NCI-H1105 (cell line): Measurements from ENCODE around the gene RALGAPB.
"Not testable (repeated sequence)": the region's sequence is repeated elsewhere in the genome, so short reads cannot be mapped to it uniquely, and the experiment has no call there.

ENCODE experiments used
- DNase-seq: peaks from one replicate; lab custom pipeline; 2025; lab: John Stamatoyannopoulos, UW

Gene RALGAPB

DNA sequence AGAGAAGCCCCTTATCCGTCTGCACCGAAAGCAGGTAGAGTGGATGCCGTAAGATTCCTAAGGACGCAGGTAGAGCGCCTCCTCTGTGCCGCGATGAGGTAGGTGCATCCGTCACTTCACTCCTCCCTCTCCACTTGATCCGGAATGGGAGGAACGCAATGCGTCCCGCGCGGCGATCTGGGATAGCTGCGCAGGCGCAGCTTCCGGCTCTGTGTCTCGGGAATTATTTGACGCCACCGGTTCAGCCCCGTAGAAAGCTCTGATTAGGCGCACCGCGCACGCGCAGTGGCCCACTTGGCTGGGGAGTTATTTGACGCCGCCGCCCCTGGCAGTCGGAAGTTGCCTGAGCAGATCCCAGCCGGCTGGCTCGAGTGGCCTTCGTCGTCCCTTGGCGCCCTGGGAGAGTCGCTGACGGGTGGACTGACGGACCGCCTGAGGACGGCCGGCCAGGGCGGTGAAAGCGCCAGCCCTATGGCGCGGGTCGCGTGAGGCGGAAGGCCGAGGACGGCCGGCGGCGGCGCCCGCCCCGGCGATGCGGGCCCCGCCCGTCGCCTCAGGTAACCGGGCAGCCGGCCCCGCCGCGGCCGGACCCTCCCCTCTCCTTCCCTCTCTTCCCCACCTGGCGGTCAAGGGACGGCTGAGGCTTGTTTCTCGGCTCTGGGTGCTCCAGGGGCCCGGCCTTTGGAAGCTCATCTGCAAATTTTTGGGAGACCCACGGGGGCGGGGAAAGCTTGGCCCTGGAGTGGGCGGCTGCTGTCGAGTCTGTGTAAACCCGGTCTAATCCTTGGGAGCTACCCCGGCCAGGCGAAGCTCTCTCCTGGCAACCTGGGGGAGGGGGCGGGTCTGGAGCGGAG is at the start of gene RALGAPB:
Gene RALGAPB (plus strand): TSS at position 331 of the 854 bp plus-strand sequence. CDS start 15,590 bp downstream, outside the sequence.
- peak; percentile 99 for DNase-seq

DNA sequence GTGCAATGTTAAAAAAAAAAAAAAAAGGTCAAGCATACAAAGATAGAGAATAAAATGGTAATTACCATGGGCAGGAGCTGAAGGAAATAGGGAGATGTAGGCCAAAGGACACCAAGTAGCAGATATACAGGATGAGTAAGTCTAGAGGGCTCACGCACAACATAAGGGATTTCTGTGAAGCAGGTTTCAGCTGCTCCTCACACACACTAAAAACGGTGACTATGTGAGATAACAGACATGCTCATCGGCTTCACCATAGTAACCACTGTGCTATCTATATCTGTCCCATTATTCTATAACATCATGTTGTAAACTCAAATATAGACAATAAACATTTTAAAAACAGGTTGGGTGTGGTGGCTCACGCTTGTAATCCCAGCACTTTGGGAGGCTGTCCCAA is 49.1 kb upstream of the RALGAPB start:
- no peak for DNase-seq

DNA sequence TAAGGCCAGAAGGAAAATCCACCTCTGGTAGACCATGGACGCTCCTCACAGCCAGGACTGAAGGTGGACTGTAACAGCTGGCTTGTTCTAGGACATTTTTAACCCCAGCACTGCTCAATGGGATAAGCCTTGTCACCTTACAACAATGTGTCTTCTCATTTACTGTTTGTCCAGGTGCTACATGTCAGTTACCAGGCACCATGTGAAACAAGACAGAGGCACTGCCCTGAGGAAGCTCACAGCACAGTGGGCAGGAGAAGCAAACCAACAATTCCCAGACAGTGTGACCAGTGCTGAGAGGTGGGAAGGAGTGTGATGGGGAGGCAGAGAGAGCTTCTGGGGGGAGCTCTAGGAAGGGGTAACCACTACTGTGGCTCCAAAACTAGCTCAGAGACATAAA is 48.2 kb upstream of the RALGAPB start:
- DNase-seq = no peak

DNA sequence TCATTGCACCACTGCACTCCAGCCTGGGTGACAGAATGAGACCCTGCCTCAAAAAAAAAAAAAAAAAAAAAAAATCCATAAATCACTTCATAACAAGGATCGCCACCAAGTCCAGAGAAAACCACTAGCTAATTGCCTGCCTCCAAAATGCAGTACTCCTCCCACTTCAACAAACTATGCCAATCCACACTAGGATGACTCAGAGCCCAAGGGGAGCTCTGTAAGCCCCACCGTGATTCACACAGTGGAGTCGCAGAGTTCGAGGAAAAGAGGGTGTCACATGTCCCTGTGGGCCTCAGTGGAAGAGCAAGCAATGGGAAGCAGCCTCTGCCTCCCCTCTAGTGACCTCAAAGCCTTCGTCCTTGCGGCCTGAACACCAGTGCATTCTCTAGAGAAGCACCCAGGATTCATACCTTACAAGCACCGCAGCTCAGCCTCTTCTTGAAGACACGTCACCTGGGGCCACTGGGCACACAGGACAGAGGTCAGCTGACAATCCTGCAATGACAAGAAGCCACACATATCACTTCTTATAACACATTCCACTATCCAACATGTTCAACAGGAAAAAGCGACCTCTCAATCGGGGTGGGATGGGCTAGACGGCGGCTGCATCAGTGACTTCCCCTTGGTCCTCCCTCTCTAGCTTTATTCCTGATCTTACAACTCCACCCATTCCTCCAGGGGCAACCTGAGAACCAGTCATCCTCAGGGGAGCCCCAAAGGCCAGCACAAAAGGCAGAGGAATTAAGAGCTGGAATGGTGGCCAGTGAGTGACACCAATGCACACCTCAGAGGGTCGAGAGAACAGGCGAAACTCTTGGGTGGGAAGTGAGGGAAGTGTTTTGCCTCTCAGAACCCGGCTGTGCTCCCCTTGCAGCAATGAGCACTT is 46.4 kb upstream of the RALGAPB start:
- DNase-seq = no peak

DNA sequence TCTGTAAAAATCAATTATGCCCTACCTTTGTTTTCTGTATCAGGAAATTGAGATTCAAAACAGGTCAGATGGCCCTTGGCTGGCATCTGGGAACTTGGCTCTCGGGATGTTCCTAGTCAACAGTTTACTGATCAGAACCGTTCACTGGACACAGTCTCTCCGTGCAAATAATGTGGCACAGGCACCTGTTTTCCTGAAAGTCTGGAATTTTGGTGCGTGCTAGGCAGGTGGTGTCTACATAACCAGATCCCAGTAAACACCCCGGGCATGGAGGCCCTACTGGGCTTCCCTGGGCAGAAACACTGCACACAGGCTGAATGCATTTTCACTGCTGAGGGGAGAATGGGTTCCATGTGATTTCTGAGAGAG is 45.0 kb upstream of the RALGAPB start:
- no peak for DNase-seq

DNA sequence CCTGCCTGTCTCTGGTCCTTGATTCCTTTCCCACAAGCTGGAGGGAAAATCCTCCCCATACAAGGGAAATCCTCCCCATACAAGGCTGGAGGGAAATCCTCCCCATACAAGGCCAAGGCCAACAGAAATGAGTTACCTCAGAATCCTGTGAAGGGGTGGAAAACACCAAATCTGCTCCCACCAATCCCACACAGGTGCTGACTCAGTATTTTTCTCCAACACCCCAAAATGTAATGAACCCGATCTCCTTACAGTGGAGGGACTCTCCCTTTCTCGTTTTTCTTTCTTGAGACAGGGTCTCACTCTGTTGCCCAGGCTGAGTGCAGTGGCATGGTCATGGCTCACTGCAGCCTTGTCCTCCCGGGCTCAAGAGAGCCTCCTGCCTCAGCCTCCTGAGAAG is 43.8 kb upstream of the RALGAPB start:
- no peak for DNase-seq

DNA sequence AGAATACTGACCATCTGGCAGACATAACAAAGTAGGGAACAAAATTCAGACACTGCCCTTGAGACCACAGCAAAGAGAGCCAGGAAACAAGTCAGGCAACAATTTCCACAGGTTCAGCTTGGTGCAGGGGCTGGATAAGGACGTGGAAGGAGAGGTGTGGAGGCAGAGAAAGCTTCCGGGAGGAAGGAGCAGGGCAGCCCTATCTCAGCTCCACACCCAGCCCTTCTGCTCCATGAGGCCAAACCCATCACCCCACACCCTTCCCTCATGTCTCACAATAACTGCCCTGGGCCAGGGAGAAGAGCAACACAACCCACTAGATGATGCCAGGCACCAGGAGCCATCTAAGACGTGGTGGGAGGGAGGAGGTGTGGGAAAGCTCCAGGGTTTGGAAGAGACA is 43.3 kb upstream of the RALGAPB start:
- no peak for DNase-seq

DNA sequence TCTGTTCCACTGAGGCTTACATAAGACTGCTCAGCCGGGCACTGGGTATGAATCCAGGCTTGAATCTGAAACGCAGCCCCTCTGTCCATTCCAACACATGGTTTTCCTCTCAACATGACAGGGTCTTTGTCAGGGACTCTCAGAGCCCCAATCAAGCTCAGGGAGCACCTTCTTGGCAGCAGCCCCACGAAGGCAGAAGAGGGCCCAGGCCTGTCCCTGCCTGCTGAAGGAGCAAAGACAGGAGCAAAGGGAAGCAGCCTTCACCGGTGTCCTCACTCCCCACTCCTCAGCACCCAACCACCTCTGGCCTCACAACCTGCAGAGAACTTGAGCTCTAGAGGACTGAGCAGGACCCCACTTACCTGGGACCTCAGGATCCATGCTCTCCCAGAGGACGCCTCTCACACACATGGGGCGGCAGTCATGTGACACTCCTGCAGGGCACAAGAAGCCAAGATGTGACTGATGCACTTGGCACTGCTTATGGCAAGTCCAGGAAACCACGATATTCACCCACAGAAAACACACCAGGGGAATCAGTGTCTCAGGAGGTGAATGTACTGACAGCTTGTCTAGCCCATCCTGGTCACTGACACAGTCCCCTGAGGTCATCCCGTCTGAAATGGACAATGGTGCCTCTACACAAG is 41.8 kb upstream of the RALGAPB start:
- no peak for DNase-seq

DNA sequence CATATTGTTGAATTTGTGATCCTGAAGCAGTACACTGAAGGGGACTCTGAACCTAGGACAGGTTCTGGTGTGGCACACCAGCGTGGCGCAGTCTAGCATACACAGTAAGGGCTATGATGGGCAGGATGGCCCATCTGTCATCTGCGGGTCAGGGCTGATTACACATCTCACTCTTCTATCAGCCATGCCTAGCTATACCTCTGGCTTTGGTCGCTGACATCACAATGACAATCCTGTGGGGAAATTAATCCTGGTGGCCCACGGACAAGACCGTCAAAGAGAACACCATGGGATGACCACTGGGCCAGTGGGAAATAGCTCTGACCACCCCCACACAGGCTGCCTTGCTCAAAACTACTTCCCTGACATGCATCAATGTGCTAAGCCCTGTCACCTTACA is 40.4 kb upstream of the RALGAPB start:
- DNase-seq = no peak

DNA sequence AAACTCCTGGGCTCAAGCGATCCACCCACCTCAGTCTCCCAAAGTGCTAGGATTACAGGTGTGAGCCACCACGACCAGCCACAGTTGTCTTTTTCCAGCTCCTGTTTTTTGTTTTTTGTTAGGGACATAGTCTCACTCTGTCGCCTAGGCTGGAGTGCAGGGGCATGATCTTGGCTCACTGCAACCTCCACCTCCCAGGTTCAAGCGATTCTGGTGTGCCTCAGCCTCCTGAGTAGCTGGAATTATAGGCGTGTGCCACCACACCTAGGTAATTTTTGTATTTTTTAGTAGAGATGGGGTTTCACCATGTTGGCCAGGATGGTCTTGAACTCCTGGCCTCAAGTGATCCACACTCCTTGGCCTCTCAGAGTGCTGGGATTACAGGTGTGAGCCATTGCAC is 39.8 kb upstream of the RALGAPB start:
- DNase-seq = not testable (repeated sequence)

DNA sequence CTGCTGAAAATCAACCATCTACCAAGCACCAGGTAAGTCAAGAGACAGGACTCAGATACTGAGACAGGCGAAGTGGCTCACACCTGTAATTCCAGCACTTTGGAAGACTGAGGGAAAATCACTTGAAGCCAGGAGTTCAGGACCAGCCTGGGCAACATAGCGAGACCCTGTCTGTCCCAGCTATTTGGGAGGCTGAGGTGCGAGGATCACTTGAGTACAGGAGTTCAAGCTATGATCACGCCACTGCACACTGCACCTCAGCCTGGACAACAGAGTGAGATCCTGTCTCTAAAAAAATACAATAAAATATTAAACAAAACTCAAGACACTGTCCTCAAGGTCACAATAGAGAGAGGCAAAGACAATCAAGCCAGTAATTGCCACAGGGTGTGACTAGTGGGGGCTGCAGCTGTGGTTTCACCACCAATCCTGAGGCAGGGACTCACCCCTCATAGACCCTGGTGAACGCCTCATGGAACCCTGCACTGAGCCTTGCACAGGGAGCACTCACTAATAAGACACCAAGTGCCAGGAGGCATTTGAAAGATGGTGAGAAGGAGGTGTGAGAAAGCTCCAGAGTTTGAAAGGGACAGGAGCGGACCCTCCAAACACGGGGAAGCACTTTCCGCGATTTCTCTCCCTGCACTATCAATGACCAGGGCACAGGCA is 39.2 kb upstream of the RALGAPB start:
- DNase-seq = no peak

DNA sequence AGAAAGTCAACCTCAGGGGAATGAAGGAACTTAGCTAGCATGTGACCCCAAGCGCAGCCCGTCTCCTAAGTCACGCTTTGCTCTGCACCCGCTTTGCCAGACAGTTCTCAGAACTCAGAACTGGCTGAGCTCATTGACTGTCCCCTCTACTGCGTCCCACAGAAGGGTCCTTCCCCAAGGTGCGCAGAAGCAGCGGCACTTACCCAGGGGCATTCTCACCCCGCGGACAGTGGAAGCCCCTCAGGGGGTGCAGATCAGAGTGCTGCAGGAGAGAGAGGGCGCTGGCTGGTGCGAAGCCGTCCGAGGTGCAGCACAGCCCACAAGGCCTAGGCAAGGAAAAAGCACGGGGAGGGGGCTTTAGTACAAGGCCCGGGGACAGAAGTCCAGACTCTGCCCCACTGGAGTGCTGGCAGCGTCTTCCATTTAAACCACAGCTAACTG is 38.3 kb upstream of the RALGAPB start:
- DNase-seq = no peak

DNA sequence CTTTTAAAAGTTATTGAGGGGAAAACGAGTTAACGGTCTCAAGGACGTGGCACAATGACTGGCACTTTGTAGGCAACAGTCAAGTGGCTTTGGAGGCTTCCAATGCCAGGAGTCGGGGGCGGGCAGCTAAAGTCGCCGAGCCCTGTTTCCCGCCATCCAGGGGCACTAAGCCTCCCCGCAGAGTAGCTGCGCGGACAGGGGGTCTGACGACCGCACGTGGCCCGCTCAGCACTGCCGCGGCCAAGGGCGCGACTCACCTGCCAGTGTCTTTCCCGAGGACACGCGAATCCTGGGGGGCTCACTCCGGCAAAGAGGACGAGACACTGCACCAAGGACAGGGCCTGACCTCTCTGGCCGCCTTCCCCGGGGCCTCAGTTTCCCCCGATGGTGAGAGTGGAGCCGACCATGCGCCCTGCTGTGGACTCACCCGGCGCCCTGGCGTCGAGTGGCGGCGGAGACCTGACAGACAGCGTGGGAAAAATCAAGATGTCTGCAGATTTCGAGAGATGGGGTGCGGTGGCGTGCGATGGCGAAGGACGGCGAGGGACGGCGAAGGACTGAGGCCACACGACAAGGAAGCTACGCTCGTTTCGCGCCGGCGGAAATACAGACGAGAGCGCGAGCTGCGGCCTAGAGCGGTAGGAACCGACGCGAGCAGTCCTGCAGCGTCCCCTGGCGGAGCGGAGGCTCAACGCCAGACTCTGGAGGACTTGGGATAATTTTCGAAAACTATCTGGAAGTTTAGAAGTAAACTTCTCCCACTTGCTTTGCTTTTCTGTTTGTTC is 37.7 kb upstream of the RALGAPB start, which contains the start of gene SNHG17:
Gene SNHG17 (minus strand): TSS at position 559 of the 785 bp plus-strand sequence.
- DNase-seq = peak; percentile 89

DNA sequence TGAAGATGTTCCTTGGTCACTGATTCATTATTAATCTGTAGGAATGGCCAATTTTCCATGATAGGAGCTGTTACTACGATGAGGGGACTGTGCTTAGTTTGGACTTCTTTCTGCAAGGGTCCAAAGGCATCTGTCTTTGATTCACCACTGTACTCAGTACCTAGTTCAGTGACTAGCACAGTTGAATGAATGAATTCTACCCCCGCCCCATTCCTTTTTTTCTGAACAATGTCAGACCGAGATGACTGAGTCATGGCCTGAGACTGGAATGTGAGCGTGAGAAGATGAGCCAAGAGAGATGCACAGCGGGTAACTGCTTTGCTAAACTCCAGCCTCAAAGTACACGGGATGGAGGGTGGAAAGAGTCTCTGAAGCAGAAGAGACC is 37.1 kb upstream of the RALGAPB start:
- no peak for DNase-seq

DNA sequence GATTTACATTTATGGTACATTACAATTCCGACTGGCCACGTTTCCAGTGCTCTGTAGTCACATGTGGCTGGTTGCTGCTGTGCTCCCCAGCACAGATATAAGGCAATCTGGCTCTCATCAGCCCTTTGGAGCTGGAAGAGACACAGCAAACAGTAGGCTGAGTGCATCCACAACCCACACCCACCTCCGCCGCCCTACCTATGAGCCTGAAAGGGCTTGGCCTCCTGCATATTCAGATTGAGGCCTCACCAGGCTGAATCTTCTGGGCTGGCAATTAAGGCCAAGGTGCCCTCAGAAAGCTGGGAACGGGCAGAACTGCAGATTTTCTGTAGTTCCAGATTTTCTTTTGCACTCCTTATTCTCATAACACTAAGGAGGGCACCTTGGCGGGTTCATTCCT is 34.8 kb upstream of the RALGAPB start:
- DNase-seq = no peak

DNA sequence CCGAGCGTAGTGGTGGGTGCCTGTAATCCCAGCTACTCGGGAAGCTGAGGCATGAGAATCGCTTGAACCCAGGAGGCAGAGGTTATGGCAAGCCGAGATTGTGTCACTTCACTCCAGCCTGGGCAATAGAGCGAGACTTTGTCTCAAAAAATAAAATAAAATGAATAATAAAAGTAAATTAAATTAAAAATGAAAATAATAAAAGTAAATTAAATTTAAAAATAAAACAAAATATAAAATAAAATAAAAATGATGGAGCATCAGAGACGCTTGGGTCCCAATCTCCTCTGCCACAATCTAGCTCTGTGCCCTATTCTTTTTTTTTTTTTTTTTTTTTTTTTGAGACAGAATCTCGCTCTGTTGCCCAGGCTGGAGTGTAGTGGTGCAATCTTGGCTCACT is 31.5 kb upstream of the RALGAPB start:
- DNase-seq = not testable (repeated sequence)

DNA sequence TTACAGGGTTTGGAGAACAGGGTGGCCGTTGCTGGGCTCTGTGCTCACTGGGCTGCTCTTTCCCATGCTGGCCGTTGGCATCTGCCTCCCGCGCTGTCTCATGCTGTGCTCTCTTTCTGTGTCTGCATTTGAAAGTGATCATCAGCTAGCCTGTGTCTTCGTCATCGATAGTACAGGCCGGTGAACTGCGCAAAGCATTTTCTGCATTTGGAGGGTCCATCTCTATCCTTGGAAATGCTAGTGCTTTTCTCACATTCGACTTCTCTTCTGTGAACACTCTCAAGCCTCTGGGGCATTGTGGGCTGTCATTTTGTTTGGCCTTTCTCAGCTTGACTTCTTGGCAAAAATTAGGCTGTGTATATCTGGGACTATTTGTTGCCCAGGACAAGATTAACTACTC is 30.7 kb upstream of the RALGAPB start:
- no peak for DNase-seq

DNA sequence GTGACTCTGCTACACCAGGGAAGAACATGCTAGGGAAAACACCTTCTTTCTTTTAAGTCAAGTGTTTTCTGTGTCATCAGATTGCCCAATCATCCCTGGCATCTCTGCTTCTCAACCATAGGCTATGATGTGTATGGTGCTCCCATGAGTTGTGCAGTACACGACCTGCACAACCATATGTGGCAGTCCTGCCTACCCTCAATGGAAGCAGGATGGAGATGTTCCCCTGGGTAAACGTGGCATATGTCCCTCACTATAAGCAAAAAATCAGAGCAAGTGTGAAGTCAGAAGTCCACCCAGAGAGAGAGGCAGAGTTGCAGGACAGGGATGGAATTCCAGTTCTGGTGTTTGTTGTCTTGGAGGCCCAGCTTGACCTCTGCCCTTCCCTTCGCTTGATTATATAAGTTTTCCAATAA is 27.3 kb upstream of the RALGAPB start:
- no peak for DNase-seq

DNA sequence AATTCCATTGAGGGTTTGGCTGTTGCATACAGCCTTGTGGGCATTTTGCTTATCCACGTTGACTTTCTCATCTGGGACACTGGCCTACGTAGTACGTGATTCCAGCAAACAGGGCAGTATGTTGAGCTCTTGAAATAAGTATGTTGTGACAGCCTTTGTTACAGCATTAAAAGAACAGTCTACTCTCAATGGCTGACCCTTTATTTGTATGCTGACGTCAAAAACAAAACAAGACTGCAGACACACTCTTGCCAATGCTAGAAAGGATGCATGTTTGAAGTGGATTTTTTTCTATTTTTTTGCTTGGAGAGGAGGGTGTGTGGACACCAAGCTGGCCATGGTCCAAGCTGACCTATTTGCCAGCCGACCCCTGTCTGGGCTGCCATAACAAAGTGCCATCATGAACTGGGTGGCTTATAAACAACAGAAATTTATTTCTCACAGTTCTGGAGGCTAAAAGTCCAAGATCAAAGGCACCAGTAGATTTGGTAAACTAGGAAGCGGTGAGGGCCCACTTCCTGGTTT is 26.7 kb upstream of the RALGAPB start:
- no peak for DNase-seq

DNA sequence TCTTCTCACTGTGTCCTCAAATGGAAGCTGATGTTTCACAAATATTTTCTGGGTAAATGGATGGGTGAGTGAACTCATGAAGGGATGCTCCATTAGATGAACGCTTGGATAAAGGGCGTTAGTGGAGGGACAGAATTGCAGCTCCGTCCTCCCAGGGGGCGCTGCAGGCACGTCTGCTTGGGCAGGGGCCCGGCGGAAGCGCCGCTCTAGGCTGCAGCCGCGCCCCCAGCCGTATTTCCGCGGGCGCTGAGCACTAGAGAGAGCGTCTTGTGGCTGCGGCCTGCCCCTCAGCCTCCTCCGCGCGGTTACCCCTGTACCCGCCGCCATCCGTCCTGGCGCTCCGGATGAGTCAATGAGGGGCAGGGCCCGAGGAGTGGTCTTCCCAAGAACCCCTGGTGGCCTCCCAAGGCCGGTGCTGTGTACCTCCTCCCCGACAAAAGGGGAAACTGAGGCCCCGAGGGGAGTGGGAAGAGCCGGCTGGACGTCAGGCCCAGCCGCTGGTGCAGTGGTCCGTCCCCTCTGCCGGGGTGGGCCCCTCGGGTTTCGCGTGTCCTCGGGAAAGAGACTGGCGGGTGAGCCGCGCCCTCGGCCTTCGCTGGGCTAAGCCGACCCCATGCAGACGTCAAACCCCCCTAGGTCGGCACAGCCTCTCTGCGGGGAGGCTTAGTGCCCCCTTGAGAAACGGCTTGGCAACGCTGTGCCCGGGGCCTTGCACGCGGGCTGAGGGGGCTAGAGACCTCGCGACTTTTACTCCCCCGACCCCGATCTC is 26.0 kb upstream of the RALGAPB start:
- DNase-seq = peak; percentile 91
